Prostate gland (tissue), 2 donors: ENCODE measurements around the gene CCDC195.

Experiments used
- CTCF ChIP-seq, 4 experiments: fragments of 200-600 bp in 2 of 4; fragments of 450-650 bp in 2 of 4; sonication (generic) in 2 of 4; IDR thresholded peaks; 1 replicate in 3 of 4; 2 replicates in 1 of 4; pipeline ENCODE4 v1.5.1; 2016 to 2019; ENCODE audit warnings: antibody characterized with exemption in 4 of 4, mild to moderate bottlenecking in 2 of 4, moderate library complexity in 2 of 4
- POLR2A ChIP-seq: fragments of 450-650 bp; IDR thresholded peaks from one replicate; pipeline ENCODE4 v1.6.1; 2016; ENCODE audit warnings: antibody characterized with exemption, mild to moderate bottlenecking

GRCh38 chr2:224685121-224685520 is 31.0 kb downstream of the CCDC195 start:
- TF ChIP-seq POLR2A (no peak), CTCF (IDR thresholded peaks at IDR 0.05) (no peak)
